Retinal pigment epithelial cell (primary cell): ENCODE results near the gene SPACA4.
A peak's percentile ranks its signal among the peaks of the same experiment; 100 is the strongest.

Experiments used
- DNase-seq: peaks from one replicate; pipeline ENCODE4 v3.0.0-alpha.2; 2010; ENCODE audit warnings: low read depth
- H3K4me3 ChIP-seq: 2 replicates; pipeline ENCODE4 v1.5.1; 2011; ENCODE audit warnings: mild to moderate bottlenecking, low read length, control low read depth, moderate library complexity
- CTCF ChIP-seq: conservative IDR thresholded peaks from 2 replicates; pipeline ENCODE4 v1.5.1; 2011; ENCODE audit warnings: low read depth, low read length, control low read depth, inconsistent platforms

SPACA4 gene

GRCh38 chr19:48639483-48640375, 33.2 kb downstream of the SPACA4 start:
- DNase-seq = no peak
- H3K4me3 ChIP-seq = no peak overlapping the region
- TF ChIP-seq CTCF = no peak

- no peak for DNase-seq
- no peak for TF ChIP-seq CTCF
- H3K4me3 ChIP-seq = no peak overlapping the region
Observed at GRCh38 chr19:48641850-48642249, 35.3 kb downstream of the SPACA4 start.

- no peak for TF ChIP-seq CTCF
- DNase-seq = no peak
- no peak overlapping the region for H3K4me3 ChIP-seq
Observed at GRCh38 chr19:48642862-48643261, 36.3 kb downstream of the SPACA4 start.

- no peak for TF ChIP-seq CTCF
- no peak for DNase-seq
- H3K4me3 ChIP-seq = peak overlapping the region; percentile 51
Observed at GRCh38 chr19:48644355-48644754, 37.8 kb downstream of the SPACA4 start.

GRCh38 chr19:48644839-48645619, 38.5 kb downstream of the SPACA4 start:
- no peak for TF ChIP-seq CTCF
- H3K4me3 ChIP-seq = peak overlapping the region; percentile 51
- DNase-seq = peak; percentile 77

GRCh38 chr19:48645620-48646000, 39.1 kb downstream of the SPACA4 start:
- peak overlapping the region; percentile 51 for H3K4me3 ChIP-seq
- no peak for TF ChIP-seq CTCF
- no peak for DNase-seq
